ENCODE results near the gene SPAG8.

The SPAG8 gene

DNA sequence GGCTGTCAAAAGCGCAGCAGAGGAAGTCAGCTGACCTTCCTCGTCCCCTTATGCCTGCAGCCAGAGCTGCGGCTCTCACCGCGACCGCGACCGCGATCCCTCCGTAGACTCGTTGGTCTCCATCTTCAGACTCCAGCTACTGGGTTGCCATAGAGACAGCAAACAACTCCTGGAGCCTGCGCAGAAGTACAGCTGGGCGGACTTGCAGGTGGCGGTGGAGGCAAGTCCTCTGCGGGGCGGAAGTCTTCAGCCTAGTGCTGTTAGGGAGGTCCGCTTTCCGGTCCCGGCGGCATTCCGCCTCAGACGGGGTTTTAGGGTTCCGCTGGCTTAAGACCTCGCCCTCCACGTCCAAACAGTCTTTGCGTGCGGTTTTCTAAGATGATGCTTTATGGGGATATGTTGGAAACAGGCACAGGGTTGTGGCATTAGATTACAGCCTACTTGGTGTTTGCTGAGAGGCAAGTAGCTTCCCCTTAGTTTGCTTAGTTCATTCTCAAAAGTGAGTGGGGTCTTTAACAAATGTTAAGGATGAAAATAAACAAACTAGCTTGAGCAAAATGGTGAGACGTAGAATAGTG lies at the start of gene SPAG8:
Gene SPAG8 (minus strand): TSS at position 238 of the 578 bp plus-strand sequence. CDS start 115 bp downstream, at position 123.
- H3K4me2 ChIP-seq (ENCODE audit: low read depth, low read length, poor library complexity, severe bottlenecking): peak within 1 kb of the TSS; percentile 94
- H4K20me1 ChIP-seq (ENCODE audit: insufficient read depth, low read length, poor library complexity, severe bottlenecking): no peaks in the 10 kb centered on the region
- peak within 1 kb of the TSS; percentile 69 for H2AFZ ChIP-seq (ENCODE audit: low read length)
- no peaks in the 10 kb centered on the region for H3K27me3 ChIP-seq (ENCODE audit: insufficient read depth, low read length, poor library complexity, severe bottlenecking)
- peaks cover 8% of the 10 kb centered on the region for H3F3A ChIP-seq (ENCODE audit: low read depth)
- H3K79me2 ChIP-seq (ENCODE audit: insufficient read depth, low read length): peaks cover 13% of the 10 kb centered on the region
- peak within 1 kb of the TSS; percentile 92 for H3K9ac ChIP-seq (ENCODE audit: low read depth, low read length, poor library complexity, severe bottlenecking)
- TF ChIP-seq EZH2phosphoT487 (IDR thresholded peaks at IDR 0.05; ENCODE audit: borderline replicate concordance): no peak
- peaks cover 10% of the 10 kb centered on the region; the same call in 1 of the 2 replicates for H3K36me3 ChIP-seq (ENCODE audit: insufficient read depth, low read length)
- no peaks in the 10 kb centered on the region for H3K9me3 ChIP-seq (ENCODE audit: insufficient read depth, low read depth, low read length)
- H3K4me3 ChIP-seq (ENCODE audit: low read length, poor library complexity, severe bottlenecking): peak within 1 kb of the TSS; percentile 77
- H3K4me1 ChIP-seq (ENCODE audit: insufficient read depth, low read length, poor library complexity, severe bottlenecking): peaks cover 39% of the 10 kb centered on the region
- H3K9me2 ChIP-seq (replicated peaks; ENCODE audit: low read depth, low read length): no peaks in the 10 kb centered on the region

GRCh38 chr9:35861161-35861897 lies 49.3 kb upstream of the SPAG8 start:
- no peaks in the 10 kb centered on the region for H3F3A ChIP-seq (ENCODE audit: low read depth)
- H3K4me2 ChIP-seq (ENCODE audit: low read depth, low read length, poor library complexity, severe bottlenecking): no peak overlapping the region
- no peak for TF ChIP-seq CTCF (conservative IDR thresholded peaks at IDR 0.05; ENCODE audit: low read length)
- TF ChIP-seq EZH2phosphoT487 (IDR thresholded peaks at IDR 0.05; ENCODE audit: borderline replicate concordance): no peak
- no peaks in the 10 kb centered on the region for H3K9me3 ChIP-seq (ENCODE audit: insufficient read depth, low read depth, low read length)
- H3K36me3 ChIP-seq (ENCODE audit: insufficient read depth, low read length): no peaks in the 10 kb centered on the region
- H3K9ac ChIP-seq (ENCODE audit: low read depth, low read length, poor library complexity, severe bottlenecking): no peak overlapping the region
- no peaks in the 10 kb centered on the region for H4K20me1 ChIP-seq (ENCODE audit: insufficient read depth, low read length, poor library complexity, severe bottlenecking)
- no peaks in the 10 kb centered on the region for H3K27me3 ChIP-seq (ENCODE audit: insufficient read depth, low read length, poor library complexity, severe bottlenecking)
- H3K4me1 ChIP-seq (ENCODE audit: insufficient read depth, low read length, poor library complexity, severe bottlenecking): no peaks in the 10 kb centered on the region
- H2AFZ ChIP-seq (ENCODE audit: low read length): no peak overlapping the region
- H3K9me2 ChIP-seq (replicated peaks; ENCODE audit: low read depth, low read length): no peaks in the 10 kb centered on the region
- no peaks in the 10 kb centered on the region for H3K79me2 ChIP-seq (ENCODE audit: insufficient read depth, low read length)
- H3K4me3 ChIP-seq (ENCODE audit: low read length, poor library complexity, severe bottlenecking): no peak overlapping the region

GRCh38 chr9:35859990-35860339 lies 47.9 kb upstream of the SPAG8 start:
- no peak overlapping the region for H3K4me3 ChIP-seq (ENCODE audit: low read length, poor library complexity, severe bottlenecking)

More at GRCh38 chr9:35859990-35860339, 47.9 kb upstream of the SPAG8 start:
- TF ChIP-seq CTCF (conservative IDR thresholded peaks at IDR 0.05; ENCODE audit: low read length): no peak
- TF ChIP-seq EZH2phosphoT487 (IDR thresholded peaks at IDR 0.05; ENCODE audit: borderline replicate concordance): no peak
- H3K9ac ChIP-seq (ENCODE audit: low read depth, low read length, poor library complexity, severe bottlenecking): no peak overlapping the region
- H4K20me1 ChIP-seq (ENCODE audit: insufficient read depth, low read length, poor library complexity, severe bottlenecking): no peaks in the 10 kb centered on the region
- no peaks in the 10 kb centered on the region for H3K4me1 ChIP-seq (ENCODE audit: insufficient read depth, low read length, poor library complexity, severe bottlenecking)
- H3K9me2 ChIP-seq (replicated peaks; ENCODE audit: low read depth, low read length): no peaks in the 10 kb centered on the region
- H3K36me3 ChIP-seq (ENCODE audit: insufficient read depth, low read length): no peaks in the 10 kb centered on the region
- no peaks in the 10 kb centered on the region for H3K27me3 ChIP-seq (ENCODE audit: insufficient read depth, low read length, poor library complexity, severe bottlenecking)
- H3K79me2 ChIP-seq (ENCODE audit: insufficient read depth, low read length): no peaks in the 10 kb centered on the region
- H3K4me2 ChIP-seq (ENCODE audit: low read depth, low read length, poor library complexity, severe bottlenecking): no peak overlapping the region
- H3F3A ChIP-seq (ENCODE audit: low read depth): no peaks in the 10 kb centered on the region
- no peak overlapping the region for H2AFZ ChIP-seq (ENCODE audit: low read length)
- H3K9me3 ChIP-seq (ENCODE audit: insufficient read depth, low read depth, low read length): no peaks in the 10 kb centered on the region

Data from Loucy (cell line).